Adrenal gland (tissue), 12 donors: ENCODE measurements around the gene GH2. TPM values are rescaled to one million over a fixed set of nuclear protein-coding genes. Genes with fewer than 3 reads are reported as not detected.

ENCODE experiments used
- DNase-seq, 7 donors: peaks; one replicate each; pipeline ENCODE4 v3.0.0-alpha.2; 2019 to 2020
- H3K27ac ChIP-seq, 5 donors: fragments of 200-600 bp; sonication (generic) in 4 of 5; 1 replicate in 3 of 5; 2 replicates in 2 of 5; pipeline versions ENCODE4 v1.5.1 to v1.8.0; 2016 to 2020; ENCODE audit warnings: mild to moderate bottlenecking in 1 of 5
- H3K27me3 ChIP-seq: fragments of 200-600 bp; 2 replicates; pipeline ENCODE4 v1.8.0; 2021
- H3K36me3 ChIP-seq, 2 donors: fragments of 200-600 bp; replicated peaks in 1 of 2; 1 replicate in 1 of 2; 2 replicates in 1 of 2; pipeline versions ENCODE4 v1.5.1 to v1.8.0; 2018 to 2022
- H3K4me1 ChIP-seq, 2 donors: fragments of 200-600 bp; replicated peaks in 1 of 2; 1 replicate in 1 of 2; 2 replicates in 1 of 2; pipeline versions ENCODE4 v1.5.1 to v1.8.0; 2018 to 2021
- H3K4me3 ChIP-seq, 4 donors: fragments of 200-600 bp; sonication (generic) in 3 of 4; one replicate each; pipeline ENCODE4 v1.5.1; 2016 to 2018
- H3K9me3 ChIP-seq, 3 donors: fragments of 200-600 bp; sonication (generic) in 1 of 3; replicated peaks in 1 of 3; 1 replicate in 2 of 3; 2 replicates in 1 of 3; pipeline versions ENCODE4 v1.5.1 to v1.8.0; 2016 to 2021
- CTCF ChIP-seq, 6 experiments: fragments of 450-650 bp in 4 of 6; fragments of 200-600 bp in 2 of 6; sonication (generic) in 1 of 6; IDR thresholded peaks; 1 replicate in 5 of 6; 2 replicates in 1 of 6; pipeline versions ENCODE4 v1.5.1 to v1.8.0; 2016 to 2021; ENCODE audit warnings: antibody characterized with exemption in 6 of 6, mild to moderate bottlenecking in 2 of 6, moderate library complexity in 1 of 6
- POLR2A ChIP-seq, 2 donors: fragments of 450-650 bp; IDR thresholded peaks; one replicate each; pipeline ENCODE4 v1.6.1; 2017; ENCODE audit warnings: antibody characterized with exemption in 2 of 2, mild to moderate bottlenecking in 2 of 2, moderate library complexity in 1 of 2
- WGBS, 4 donors: extraction: QIAGEN DNeasy Blood & Tissue Kit in 2 of 4; methylation state at CpG; one replicate each; pipeline versions ENCODE4 v1.1.5 to v1.1.7; 2013 to 2017; 5-methylcytosine and 5-hydroxymethylcytosine counted together
- intact Hi-C, 2 donors: fragments of 100-400 bp; cut with DNase I; formaldehyde crosslinking; loops; one replicate each; pipeline versions ENCODE4 v1.14.1 to v1.15.0; 2022 to 2023
- polyA plus RNA-seq, 3 donors: library from polyadenylated mRNA; stranded (reverse); fragments of 200-250 nt in 2 of 3; fragments of 350-450 nt in 1 of 3; fragmentation: Illumina TruSeq in 1 of 3; extraction: RNeasy Lipid Tissue Mini Kit (QIAGEN cat#74804) in 1 of 3; gene quantifications; one replicate each; pipeline ENCODE4 v1.2.3, GENCODE V29; 2013 to 2014
- total RNA-seq, 9 donors: library from RNA; depleted of rRNA in 4 of 9; stranded (reverse); fragments of >200 nt in 4 of 9; fragments of 120-200 nt in 1 of 9; fragmentation: NEBNext Ultra II Directional in 1 of 9; extraction: Animal tissue kit (Norgen Biotek cat#: 25700) in 1 of 9; gene quantifications; one replicate each; pipeline versions ENCODE4 v1.1.0 to v1.2.4, GENCODE V29; 2013 to 2023
- donor health status: healthy with polysubstance abuse.
- donor health status: Bipolar disorder and iron deficiency.
- donor health status: DM: yes; HTN: yes; CAD: no.
- donor health status: DM: no; HTN: no; CAD: no.
- donor health status: DM: no; HTN: no; CAD: no.
- donor health status: DM: yes; HTN: yes; CAD: no.

The GH2 gene
- total and polyA plus RNA-seq, 12 donors, result not detected

GRCh38 chr17:63928966-63929695 lies 47.4 kb upstream of the GH2 start:
- WGBS, 4 donors, result 89 to 94% (median 92%) methylated on average over 5 to 10 of the region's 10 CpGs
- no peak for DNase-seq
- H3K4me1 ChIP-seq, result no peaks in the 10 kb centered on the region
- no peaks in the 10 kb centered on the region for H3K9me3 ChIP-seq
- H3K36me3 ChIP-seq, result no peaks in the 10 kb centered on the region
- H3K4me3 ChIP-seq, result no peak overlapping the region
- intact Hi-C loops, result loop anchor here in 1 of 2 donors (10.0 kb wide), 2 partner anchors 76 to 206 kb away; partner anchors contain the start of gene ERN1
- H3K27me3 ChIP-seq, result no peaks in the 10 kb centered on the region
- H3K27ac ChIP-seq, result no peak overlapping the region
- TF ChIP-seq CTCF (IDR thresholded peaks at IDR 0.05) (no peak), POLR2A (IDR thresholded peaks at IDR 0.05) (no peak)

GRCh38 chr17:63928172-63928666 lies 46.5 kb upstream of the GH2 start:
- Histone ChIP-seq H3K4me1 (no peaks in the 10 kb centered on the region), H3K36me3 (no peaks in the 10 kb centered on the region), H3K27ac (no peak overlapping the region), H3K27me3 (no peaks in the 10 kb centered on the region), H3K4me3 (no peak overlapping the region), H3K9me3 (no peaks in the 10 kb centered on the region)
- TF ChIP-seq CTCF (IDR thresholded peaks at IDR 0.05), result no peak
- no peak for TF ChIP-seq POLR2A (IDR thresholded peaks at IDR 0.05)
- intact Hi-C loops, result loop anchor here in 1 of 2 donors (10.0 kb wide), 2 partner anchors 77 to 207 kb away; partner anchors contain the start of gene ERN1
- DNase-seq, result no peak
- 86 to 98% (median 95%) methylated on average over 8 to 10 of the region's 10 CpGs for WGBS, 4 donors

GRCh38 chr17:63927464-63928171 lies 45.9 kb upstream of the GH2 start:
- Histone ChIP-seq H3K36me3 (no peaks in the 10 kb centered on the region), H3K4me1 (no peaks in the 10 kb centered on the region), H3K27me3 (no peaks in the 10 kb centered on the region), H3K4me3 (no peak overlapping the region), H3K9me3 (no peaks in the 10 kb centered on the region), H3K27ac (no peak overlapping the region)
- WGBS, 4 donors, result 76 to 84% (median 81%) methylated on average over 4 to 8 of the region's 8 CpGs
- TF ChIP-seq CTCF (IDR thresholded peaks at IDR 0.05), result no peak
- no peak for TF ChIP-seq POLR2A (IDR thresholded peaks at IDR 0.05)
- intact Hi-C loops, result loop anchor here in 1 of 2 donors (10.0 kb wide), 2 partner anchors 77 to 207 kb away; partner anchors contain the start of gene ERN1
- no peak for DNase-seq

GRCh38 chr17:63926164-63926563 lies 44.4 kb upstream of the GH2 start:
- no peak overlapping the region for H3K4me3 ChIP-seq
- no peaks in the 10 kb centered on the region for H3K27me3 ChIP-seq
- DNase-seq, result no peak
- no peak overlapping the region for H3K27ac ChIP-seq
- H3K36me3 ChIP-seq, result no peaks in the 10 kb centered on the region
- no peaks in the 10 kb centered on the region for H3K4me1 ChIP-seq
- intact Hi-C loops, result loop anchor here in 1 of 2 donors (10.0 kb wide), 2 partner anchors 79 to 209 kb away; partner anchors contain the start of gene ERN1
- H3K9me3 ChIP-seq, result no peaks in the 10 kb centered on the region
- WGBS, 4 donors, result 93 to 100% (median 97%) methylated on average over 1 to 2 of the region's 2 CpGs
- TF ChIP-seq POLR2A (IDR thresholded peaks at IDR 0.05) (no peak), CTCF (IDR thresholded peaks at IDR 0.05) (no peak)
